ENCODE data around the gene THAP4. TPM values are rescaled to one million over a fixed set of nuclear protein-coding genes. Genes with fewer than 3 reads are reported as not detected.
A peak's percentile ranks its signal among the peaks of the same experiment; 100 is the strongest.

The THAP4 gene
- total and polyA plus RNA-seq, 2 of the 4 experiments (the other 2 are of a cell fraction), result 33.9 to 55.1 TPM

DNA sequence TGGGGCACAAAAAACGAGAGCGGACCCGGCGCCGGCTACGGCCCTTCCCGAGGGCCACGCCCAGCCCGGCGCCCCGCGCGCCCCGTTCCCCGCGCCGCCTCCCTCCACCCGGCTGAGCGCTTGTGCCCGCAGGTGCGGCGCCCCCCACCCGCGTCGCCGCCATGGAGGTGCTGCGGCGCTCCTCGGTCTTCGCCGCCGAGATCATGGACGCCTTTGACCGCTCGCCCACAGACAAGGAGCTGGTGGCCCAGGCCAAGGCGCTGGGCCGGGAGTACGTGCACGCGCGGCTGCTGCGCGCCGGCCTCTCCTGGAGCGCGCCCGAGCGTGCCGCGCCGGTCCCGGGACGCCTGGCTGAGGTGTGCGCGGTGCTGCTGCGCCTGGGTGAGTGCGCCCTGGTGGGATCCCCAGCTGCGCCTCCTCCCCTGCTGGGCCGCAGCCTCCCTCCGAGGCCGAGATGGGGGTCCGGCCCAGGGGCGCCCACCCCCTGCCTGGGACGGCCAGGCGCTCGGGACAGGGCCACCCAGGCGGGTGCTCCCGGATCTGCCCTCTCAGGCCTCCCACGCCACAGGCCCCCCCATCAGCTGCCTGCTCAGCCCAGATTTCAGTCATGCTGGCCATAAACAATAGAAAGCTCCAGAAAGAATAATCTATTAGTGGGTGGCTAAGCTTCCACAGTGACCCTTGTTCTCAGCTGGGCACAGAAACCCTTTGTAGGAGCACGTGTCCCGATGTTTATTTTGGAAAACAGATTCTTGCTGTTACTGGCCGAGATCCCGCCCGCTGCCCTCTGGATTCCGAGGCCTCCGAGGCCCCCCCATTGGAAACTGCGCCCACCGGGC, 77.4 kb downstream of the THAP4 start:
- H3K4me1 ChIP-seq (ENCODE audit: control insufficient read depth, insufficient read depth, low read length), result peaks cover 16% of the 10 kb centered on the region
- H2AK9ac ChIP-seq (replicated peaks; ENCODE audit: low read depth, low read length, poor library complexity), result peak overlapping the region; percentile 99
- peak overlapping the region; percentile 65 for H3K56ac ChIP-seq (ENCODE audit: extremely low read depth, insufficient read depth, low read length)
- peak overlapping the region; percentile 75 for H3K27ac ChIP-seq (ENCODE audit: insufficient read depth, low read length)
- H3K4me2 ChIP-seq (ENCODE audit: low read depth, low read length), result peak overlapping the region; percentile 71
- DNase-seq (peak; percentile 48), ATAC-seq (ENCODE audit: low read depth) (peak; percentile 40)
- H3K4ac ChIP-seq (ENCODE audit: low read depth, low read length), result peak overlapping the region; percentile 65
- H3K36me3 ChIP-seq (ENCODE audit: control insufficient read depth, insufficient read depth, low read length), result peaks cover 19% of the 10 kb centered on the region
- peak overlapping the region; percentile 73 for H2AK5ac ChIP-seq (ENCODE audit: low read depth, low read length)
- peak overlapping the region; percentile 46 for H2BK5ac ChIP-seq (ENCODE audit: low read depth, low read length, poor library complexity, severe bottlenecking)
- ChIA-PET POLR2A (ENCODE audit: unreplicated experiment) (no interaction called here), CTCF (no interaction called here)
- peak; percentile 80; the same call in 1 of the 2 replicates for TF ChIP-seq MXI1 (IDR thresholded peaks at IDR 0.05; ENCODE audit: borderline replicate concordance, low read depth, low read length)
- TF ChIP-seq CHD1 (IDR thresholded peaks at IDR 0.05; ENCODE audit: low read depth, low read length), result no peak
- TF ChIP-seq, protein P1, sequence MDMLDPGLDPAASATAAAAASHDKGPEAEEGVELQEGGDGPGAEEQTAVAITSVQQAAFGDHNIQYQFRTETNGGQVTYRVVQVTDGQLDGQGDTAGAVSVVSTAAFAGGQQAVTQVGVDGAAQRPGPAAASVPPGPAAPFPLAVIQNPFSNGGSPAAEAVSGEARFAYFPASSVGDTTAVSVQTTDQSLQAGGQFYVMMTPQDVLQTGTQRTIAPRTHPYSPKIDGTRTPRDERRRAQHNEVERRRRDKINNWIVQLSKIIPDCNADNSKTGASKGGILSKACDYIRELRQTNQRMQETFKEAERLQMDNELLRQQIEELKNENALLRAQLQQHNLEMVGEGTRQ (IDR thresholded peaks at IDR 0.05; ENCODE audit: low read depth, low read length), result peak; percentile 67; the same call in 1 of the 2 replicates
- peak; percentile 45; the same call in 1 of the 2 replicates for TF ChIP-seq BHLHE40 (IDR thresholded peaks at IDR 0.05; ENCODE audit: low read depth, low read length)
- no peak for TF ChIP-seq RAD21 (IDR thresholded peaks at IDR 0.05; ENCODE audit: low read length)
- H3K79me1 ChIP-seq (ENCODE audit: low read depth in 1 of 2, low read length in 2 of 2), result peaks cover 12 to 42% of the 10 kb centered on the region in 2 experiments
- dilution Hi-C loops (cut with HindIII; ENCODE audit: low sequenced_read_pairs, unreplicated experiment) (no loop called here), intact Hi-C loops (cut with micrococcal nuclease) (loop anchor here (1.0 to 5.0 kb wide), 2 partner anchors 51 to 202 kb away; partner anchors contain the start of genes FARP2 and STK25), in situ Hi-C loops (cut with MboI; ENCODE audit: low sequenced_read_pairs) (no loop called here)
- no TSS peak for BruUV-seq (replicated peaks)
- peak overlapping the region; percentile 59; the same call in 1 of the 2 replicates for H3K23ac ChIP-seq (ENCODE audit: low read depth, low read length)
- H3K14ac ChIP-seq (replicated peaks; ENCODE audit: low read depth, low read length), result peak overlapping the region; percentile 81
- peaks cover 46% of the 10 kb centered on the region for H4K20me1 ChIP-seq (ENCODE audit: insufficient read depth, low read length)
- 0 out of 2 replicates have a peak overlapping the region, but pooled peaks have one; percentile 73 for H2BK120ac ChIP-seq (ENCODE audit: low read depth, low read length)
- no peaks in the 10 kb centered on the region for H3K9me3 ChIP-seq (ENCODE audit: control insufficient read depth, insufficient read depth, low read length)
- H2BK20ac ChIP-seq (ENCODE audit: low read depth, low read length), result no peak overlapping the region
- no peak overlapping the region for H2BK15ac ChIP-seq (ENCODE audit: low read depth, low read length)
- H3K9me1 ChIP-seq (ENCODE audit: insufficient read depth, low read length), result peaks cover 15% of the 10 kb centered on the region
- H2AFZ ChIP-seq (replicated peaks; ENCODE audit: low read length, poor library complexity), result peak overlapping the region; percentile 91
- H4K91ac ChIP-seq (ENCODE audit: insufficient read depth, low read depth, low read length), result peak overlapping the region; percentile 63
- peak overlapping the region; percentile 80 for H3K9ac ChIP-seq (ENCODE audit: low read depth, low read length)
- WGBS, 2 experiments (ENCODE audit: extremely low coverage in 2 of 2, insufficient read length in 1 of 2), result 0% methylated on average over 36 of the region's 78 CpGs; no CpG with 5 or more reads in 1 of the 2 experiments
- H3K27me3 ChIP-seq (ENCODE audit: control insufficient read depth, insufficient read depth, low read length), result no peaks in the 10 kb centered on the region
- no peak overlapping the region for H3K18ac ChIP-seq (ENCODE audit: low read depth, low read length)
- H3K4me3 ChIP-seq (ENCODE audit: insufficient read depth, low read depth, low read length), result peak overlapping the region; percentile 91
- peak overlapping the region in 1 of 2 experiments; percentile 72; a peak in 2 of 4 replicates for H4K8ac ChIP-seq (ENCODE audit: low read depth in 2 of 2, low read length in 2 of 2)
- no peak overlapping the region for H4K5ac ChIP-seq (ENCODE audit: low read depth, low read length)
